ENCODE measurements around the gene CHST11.

Gene CHST11

GRCh38 chr12:104495786-104496185 lies 39.0 kb downstream of the CHST11 start:
- no peak overlapping the region for H3K4me3 ChIP-seq (ENCODE audit: low read length)
- no peak for DNase-seq (ENCODE audit: low read depth, low spot score)

DNA sequence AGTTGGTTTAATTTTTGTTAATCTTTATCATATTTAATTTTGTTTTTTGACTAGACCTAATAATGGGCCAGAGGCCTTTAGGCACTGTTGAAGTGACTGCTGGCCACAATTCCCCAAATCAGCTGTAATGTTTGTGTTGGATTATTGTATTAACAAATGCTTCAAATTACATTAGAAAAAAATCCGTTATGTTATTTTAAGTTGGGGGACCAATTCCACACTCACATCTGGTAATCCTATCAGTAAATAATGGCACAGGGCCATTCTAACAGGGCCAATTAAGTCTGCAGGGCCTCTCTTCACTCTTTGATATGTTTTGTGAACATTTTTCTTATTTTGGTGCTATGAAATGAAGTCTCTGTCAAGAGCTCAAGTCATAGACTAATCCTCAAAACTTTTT lies 39.6 kb downstream of the CHST11 start:
- DNase-seq (ENCODE audit: low read depth, low spot score): no peak
- peak overlapping the region; percentile 44; the same call in 1 of the 2 replicates for H3K4me3 ChIP-seq (ENCODE audit: low read length)

GRCh38 chr12:104498211-104498801 lies 41.6 kb downstream of the CHST11 start:
- peak overlapping the region; percentile 33 for H3K4me3 ChIP-seq (ENCODE audit: low read length)
- DNase-seq (ENCODE audit: low read depth, low spot score): peak; percentile 95

DNA sequence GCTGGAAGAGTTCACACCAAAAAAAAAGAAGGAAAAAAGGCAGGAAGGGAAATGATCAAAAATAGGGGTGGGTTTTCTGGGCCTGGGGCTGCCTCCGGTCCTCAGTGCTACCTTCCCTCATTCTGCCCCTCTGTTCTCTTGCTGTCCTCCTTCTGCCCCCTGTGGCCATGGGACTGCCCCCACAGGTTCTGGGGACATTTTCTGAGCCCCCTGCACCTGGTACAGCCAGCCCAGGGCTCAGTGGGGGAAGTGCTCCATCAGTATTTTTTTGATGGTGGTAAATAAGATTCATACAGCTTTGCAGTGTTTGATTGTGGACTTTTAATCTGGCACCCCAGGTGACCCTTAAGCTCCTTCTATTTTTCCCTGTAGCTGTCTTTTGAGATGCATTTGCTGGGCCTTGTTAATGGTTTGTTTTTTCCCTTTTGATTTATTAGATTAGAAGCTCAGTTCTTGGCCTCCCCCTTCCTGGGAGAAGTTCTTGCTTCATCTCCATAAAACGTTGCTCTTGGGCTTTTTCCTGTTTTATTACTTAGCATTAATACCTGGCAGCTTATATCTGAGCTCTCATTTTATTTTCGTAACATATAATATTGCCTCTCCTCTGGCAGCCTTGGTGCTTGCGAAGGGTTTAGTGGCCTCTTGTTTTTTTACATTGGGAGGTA lies 43.1 kb downstream of the CHST11 start:
- no peak overlapping the region; the same call in 1 of the 2 replicates for H3K4me3 ChIP-seq (ENCODE audit: low read length)
- no peak for DNase-seq (ENCODE audit: low read depth, low spot score)

DNA sequence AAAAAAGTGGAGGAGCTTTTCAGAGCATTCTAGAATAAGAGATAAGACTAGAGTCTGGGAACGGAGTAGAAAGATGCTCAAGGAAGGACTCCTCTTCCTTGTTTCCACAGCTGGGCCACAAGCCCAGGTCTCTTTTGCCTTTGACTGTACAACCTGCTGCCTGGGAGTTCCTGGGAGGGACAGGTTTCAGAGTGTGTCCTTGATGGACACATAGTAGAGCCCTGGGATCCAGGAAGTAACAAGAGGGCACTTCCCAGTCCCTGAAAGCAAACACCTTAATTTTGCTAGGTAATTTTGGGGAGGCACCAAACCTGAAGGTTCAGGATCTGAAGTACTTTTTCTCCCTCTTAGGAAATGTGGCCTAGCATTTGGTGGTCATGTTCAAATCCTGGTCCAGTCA lies 44.4 kb downstream of the CHST11 start:
- no peak overlapping the region for H3K4me3 ChIP-seq (ENCODE audit: low read length)
- DNase-seq (ENCODE audit: low read depth, low spot score): no peak

DNA sequence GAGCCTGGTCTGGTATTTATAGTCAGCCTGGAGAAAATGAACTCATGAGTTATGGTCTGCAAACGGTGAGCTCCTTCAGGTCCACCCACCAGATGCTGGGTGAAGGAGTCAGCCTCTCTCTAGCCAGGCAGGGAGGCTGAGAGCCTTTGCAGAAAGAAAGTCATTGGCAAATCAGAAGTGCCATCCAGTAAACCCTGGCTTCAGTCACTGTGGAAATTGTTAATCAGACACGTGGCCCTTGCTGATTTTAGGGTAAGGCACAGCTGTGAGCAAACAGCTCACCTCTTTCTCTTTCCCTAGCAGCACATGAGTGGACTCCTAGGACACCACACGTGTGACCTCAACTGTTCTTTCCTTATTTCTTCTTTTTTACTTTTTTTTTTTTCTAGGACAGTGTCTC lies 44.9 kb downstream of the CHST11 start:
- H3K4me3 ChIP-seq (ENCODE audit: low read length): no peak overlapping the region
- no peak for DNase-seq (ENCODE audit: low read depth, low spot score)

GRCh38 chr12:104502217-104502616 lies 45.5 kb downstream of the CHST11 start:
- DNase-seq (ENCODE audit: low read depth, low spot score): no peak
- no peak overlapping the region; the same call in 1 of the 2 replicates for H3K4me3 ChIP-seq (ENCODE audit: low read length)

DNA sequence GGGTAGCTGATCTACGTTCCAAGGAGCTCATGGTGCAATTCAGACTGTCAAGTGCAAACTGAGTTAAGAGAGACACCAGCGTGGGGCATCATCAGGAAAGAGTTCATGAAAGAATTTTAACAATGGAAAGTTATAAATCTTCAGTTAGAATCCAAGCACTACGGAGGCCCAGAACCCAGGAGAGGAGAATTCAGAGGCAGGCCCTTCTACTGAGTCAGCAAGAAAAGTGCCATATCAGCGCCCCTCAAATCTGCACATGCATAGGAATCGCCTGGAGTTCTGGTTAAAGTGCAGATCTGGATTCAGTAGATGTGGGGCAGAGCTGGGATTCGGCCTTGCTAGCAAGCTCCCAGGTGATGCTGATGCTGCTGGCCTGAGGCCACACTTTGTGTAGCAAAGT lies 45.9 kb downstream of the CHST11 start:
- peak overlapping the region; percentile 18 for H3K4me3 ChIP-seq (ENCODE audit: low read length)
- DNase-seq (ENCODE audit: low read depth, low spot score): no peak

DNA sequence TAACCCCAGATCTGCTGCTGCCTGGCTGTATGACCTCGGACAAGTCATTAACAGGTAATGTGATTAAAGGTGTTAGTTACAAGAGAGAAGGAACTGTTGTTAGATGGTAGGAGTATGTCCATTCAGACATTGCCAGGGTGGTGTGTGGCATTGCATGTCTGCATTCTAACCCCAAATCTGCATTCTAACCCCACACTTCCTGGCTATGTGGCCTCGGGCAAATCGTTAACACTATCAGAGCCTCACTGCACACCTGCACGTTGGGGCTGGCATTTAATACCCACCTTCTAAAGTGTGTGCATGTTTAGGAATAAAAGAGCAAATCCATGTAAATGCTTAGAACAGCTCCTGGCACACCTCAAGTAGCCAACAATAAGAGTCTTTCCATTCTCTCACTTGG lies 46.4 kb downstream of the CHST11 start:
- peak overlapping the region; percentile 18 for H3K4me3 ChIP-seq (ENCODE audit: low read length)
- DNase-seq (ENCODE audit: low read depth, low spot score): peak; percentile 77

GRCh38 chr12:104504146-104504545 lies 47.4 kb downstream of the CHST11 start:
- DNase-seq (ENCODE audit: low read depth, low spot score): no peak
- no peak overlapping the region for H3K4me3 ChIP-seq (ENCODE audit: low read length)

GRCh38 chr12:104505095-104505818 lies 48.5 kb downstream of the CHST11 start:
- no peak for DNase-seq (ENCODE audit: low read depth, low spot score)

DNA sequence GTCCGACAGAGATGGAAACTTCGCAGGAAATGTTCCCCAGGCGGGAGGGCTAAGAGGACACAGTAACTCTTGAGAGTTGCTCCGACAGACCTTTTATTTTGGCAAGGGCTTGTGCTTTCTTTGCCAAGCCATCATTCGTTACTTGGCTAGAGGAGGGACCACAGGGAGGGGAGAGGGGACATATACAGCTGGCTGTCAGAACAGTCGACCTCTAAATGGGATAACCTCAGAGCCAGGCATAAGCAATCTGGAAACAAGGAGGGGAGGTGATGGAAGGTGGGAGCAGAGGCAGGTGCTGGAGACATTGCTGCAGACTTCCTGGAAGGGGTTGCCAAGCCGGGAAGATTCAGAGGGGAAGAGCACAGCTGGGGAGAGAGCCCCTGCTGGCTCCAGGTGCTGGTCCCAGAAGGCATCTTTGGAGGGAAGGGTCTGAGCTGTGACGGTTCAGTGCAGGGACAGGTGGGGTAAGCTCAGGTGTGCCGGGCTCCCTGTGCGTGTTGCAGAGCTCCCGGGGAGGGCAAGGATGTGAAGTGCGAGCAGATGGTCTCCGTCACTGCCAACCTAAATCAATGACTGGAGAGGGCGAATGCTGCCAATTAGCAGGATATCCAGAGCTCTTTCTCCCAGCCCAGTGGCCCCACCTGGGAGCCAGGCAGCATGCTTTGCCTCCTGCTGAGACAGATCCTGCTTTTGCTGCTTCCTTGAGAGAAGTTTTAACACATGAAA lies 50.1 kb downstream of the CHST11 start:
- DNase-seq (ENCODE audit: low read depth, low spot score): no peak
- no peak overlapping the region for H3K4me3 ChIP-seq (ENCODE audit: low read length)

More at GRCh38 chr12:104505095-104505818, 48.5 kb downstream of the CHST11 start:
- no peak overlapping the region for H3K4me3 ChIP-seq (ENCODE audit: low read length)

DNA sequence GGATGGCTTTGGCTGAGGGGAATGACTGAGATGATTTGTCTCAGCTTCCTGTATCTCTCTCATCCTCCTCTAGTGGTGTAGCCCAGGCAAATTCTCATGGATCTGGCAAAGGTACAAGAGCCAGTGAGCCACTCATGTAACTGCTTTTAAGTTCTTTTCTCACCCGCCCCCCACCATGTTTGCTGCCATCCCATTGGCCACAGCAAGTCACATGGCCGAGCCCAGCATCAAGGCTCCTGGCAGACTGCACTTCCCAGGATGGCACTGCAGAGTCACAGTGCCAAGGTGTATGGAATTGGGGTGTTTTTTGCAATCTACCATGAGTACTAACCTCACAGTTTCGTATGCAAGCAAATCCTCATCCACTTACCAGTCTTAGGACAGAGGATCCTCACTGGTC lies 50.9 kb downstream of the CHST11 start:
- no peak overlapping the region for H3K4me3 ChIP-seq (ENCODE audit: low read length)
- no peak for DNase-seq (ENCODE audit: low read depth, low spot score)

- DNase-seq (ENCODE audit: low read depth, low spot score): no peak
- no peak overlapping the region for H3K4me3 ChIP-seq (ENCODE audit: low read length)
Measured at GRCh38 chr12:104508752-104509446, 52.2 kb downstream of the CHST11 start.

DNA sequence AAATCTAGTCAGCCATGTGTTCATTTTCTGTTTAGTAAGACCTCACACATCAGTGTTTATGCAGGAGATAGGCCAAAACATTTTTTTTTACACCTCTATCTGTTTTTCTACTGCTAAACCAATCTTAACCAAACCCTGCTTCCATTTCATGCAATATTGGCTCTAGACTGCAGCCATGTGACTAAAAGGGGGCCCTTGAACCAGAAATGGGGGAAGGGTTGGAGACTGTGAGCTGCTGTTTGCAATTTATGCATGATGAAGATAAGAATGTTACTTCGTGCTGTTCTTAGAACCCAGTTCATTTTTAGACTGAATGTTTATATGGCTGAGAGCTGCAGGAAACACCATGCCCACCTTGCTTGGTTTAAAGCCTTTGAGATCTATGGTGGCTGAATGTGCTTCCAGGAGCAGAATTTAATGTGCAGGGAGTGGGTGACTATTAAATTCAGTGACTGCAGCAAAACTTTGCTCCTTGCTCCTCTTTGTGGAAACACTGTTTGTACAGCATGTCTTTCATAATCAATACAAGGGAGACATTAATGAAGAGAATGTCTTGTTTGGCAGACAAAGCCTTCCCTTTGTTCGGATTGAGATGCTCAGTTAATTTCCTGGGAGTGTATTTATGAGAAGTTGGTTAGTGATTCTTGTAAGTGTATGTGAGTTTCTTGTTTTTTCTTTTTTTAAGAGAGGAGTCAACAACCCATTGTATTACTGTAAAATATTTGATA lies 53.6 kb downstream of the CHST11 start:
- no peak for DNase-seq (ENCODE audit: low read depth, low spot score)
- no peak overlapping the region for H3K4me3 ChIP-seq (ENCODE audit: low read length)

GRCh38 chr12:104510873-104511440 lies 54.2 kb downstream of the CHST11 start:
- no peak for DNase-seq (ENCODE audit: low read depth, low spot score)
- H3K4me3 ChIP-seq (ENCODE audit: low read length): no peak overlapping the region

DNA sequence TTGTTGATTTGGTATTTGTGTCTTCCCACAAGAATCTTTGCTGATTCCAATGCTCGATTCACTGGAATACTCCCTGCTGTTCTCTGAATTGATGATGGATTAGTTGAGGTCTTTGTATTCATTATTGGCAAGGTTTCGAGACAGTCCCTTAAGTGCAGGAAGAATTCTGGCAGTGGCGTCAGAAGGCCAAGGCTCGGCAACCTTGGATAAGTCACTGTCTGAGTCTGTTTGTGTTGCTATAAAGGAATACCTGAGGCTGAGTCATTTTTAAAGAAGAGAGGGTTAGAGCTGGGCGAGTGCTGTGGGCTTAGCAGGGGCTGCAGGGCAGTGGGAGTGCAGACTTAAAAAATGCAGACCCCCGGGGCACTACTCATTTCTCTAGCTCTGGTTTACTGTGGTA lies 56.9 kb downstream of the CHST11 start:
- DNase-seq (ENCODE audit: low read depth, low spot score): no peak
- no peak overlapping the region for H3K4me3 ChIP-seq (ENCODE audit: low read length)

- H3K4me3 ChIP-seq (ENCODE audit: low read length): no peak overlapping the region
- no peak for DNase-seq (ENCODE audit: low read depth, low spot score)
Measured at GRCh38 chr12:104514092-104514810, 57.5 kb downstream of the CHST11 start.

Data from Jurkat, Clone E6-1 (cell line).